DND-41 (cell line): Measurements from ENCODE around the gene CCPG1.

Experiments
- EZH2 ChIP-seq: IDR thresholded peaks from 3 replicates; pipeline ENCODE4 v1.6.1; 2012; ENCODE audit warnings: borderline replicate concordance, low read depth, mild to moderate bottlenecking, moderate library complexity, low read length, inconsistent platforms; ENCODE audit not compliant: severe bottlenecking
- TF ChIP-seq, protein P1 (sequence below): IDR thresholded peaks from 2 replicates; pipeline ENCODE4 v1.5.1; 2012; ENCODE audit warnings: borderline replicate concordance, low read length, moderate library complexity, mild to moderate bottlenecking; ENCODE audit not compliant: poor library complexity, severe bottlenecking; ENCODE audit errors: extremely low read depth

DNA sequence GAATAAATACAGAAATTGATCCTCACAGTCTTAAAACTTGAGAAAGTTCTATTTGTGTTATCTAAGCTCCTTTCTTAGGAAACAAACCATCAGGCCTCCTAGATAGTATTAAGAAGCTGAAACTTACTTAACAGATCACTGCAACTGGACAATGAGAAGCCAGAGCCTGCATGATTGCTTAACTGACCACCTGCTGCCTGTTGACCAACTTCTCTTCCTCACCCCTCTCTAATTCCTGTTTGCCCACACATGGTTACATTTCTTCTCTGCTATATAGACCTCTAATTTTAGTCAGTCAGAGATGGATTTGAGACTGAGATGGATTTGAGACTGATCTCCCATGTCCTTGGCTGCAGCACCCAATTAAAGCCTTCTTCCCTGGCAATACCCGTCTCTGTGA lies 13.5 kb downstream of the CCPG1 start:
- no peak for TF ChIP-seq EZH2
- TF ChIP-seq, protein P1, sequence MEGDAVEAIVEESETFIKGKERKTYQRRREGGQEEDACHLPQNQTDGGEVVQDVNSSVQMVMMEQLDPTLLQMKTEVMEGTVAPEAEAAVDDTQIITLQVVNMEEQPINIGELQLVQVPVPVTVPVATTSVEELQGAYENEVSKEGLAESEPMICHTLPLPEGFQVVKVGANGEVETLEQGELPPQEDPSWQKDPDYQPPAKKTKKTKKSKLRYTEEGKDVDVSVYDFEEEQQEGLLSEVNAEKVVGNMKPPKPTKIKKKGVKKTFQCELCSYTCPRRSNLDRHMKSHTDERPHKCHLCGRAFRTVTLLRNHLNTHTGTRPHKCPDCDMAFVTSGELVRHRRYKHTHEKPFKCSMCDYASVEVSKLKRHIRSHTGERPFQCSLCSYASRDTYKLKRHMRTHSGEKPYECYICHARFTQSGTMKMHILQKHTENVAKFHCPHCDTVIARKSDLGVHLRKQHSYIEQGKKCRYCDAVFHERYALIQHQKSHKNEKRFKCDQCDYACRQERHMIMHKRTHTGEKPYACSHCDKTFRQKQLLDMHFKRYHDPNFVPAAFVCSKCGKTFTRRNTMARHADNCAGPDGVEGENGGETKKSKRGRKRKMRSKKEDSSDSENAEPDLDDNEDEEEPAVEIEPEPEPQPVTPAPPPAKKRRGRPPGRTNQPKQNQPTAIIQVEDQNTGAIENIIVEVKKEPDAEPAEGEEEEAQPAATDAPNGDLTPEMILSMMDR, result no peak
